ENCODE measurements around the gene PRDM1.

GRCh38 chr6:106124015-106124414, 37.9 kb downstream of the PRDM1 start:
- TF ChIP-seq CTCF (IDR thresholded peaks at IDR 0.05) (no peak), POLR2A (IDR thresholded peaks at IDR 0.05) (no peak)

Data from esophagus squamous epithelium (tissue), 4 donors.